ENCODE results near the gene CHST9. TPM values are rescaled to one million over a fixed set of nuclear protein-coding genes. Genes with fewer than 3 reads are reported as not detected.
"Not testable (repeated sequence)": the region's sequence is repeated elsewhere in the genome, so short reads cannot be mapped to it uniquely, and the experiment has no call there.

Gene CHST9
- total and polyA plus RNA-seq, 3 experiments from 2014 or later = not detected

- Histone ChIP-seq H3K4me3 (ENCODE audit: low read length) (no peak overlapping the region), H3K27ac (ENCODE audit: low read depth, low read length) (no peak overlapping the region)
Observed at GRCh38 chr18:26978812-26979341, 206.2 kb downstream of the CHST9 start.

GRCh38 chr18:26977781-26978180 lies 207.3 kb downstream of the CHST9 start:
- H3K36me3 ChIP-seq (ENCODE audit: insufficient read depth, low read length) = no peaks in the 10 kb centered on the region
- no peak overlapping the region for H3K4me3 Mint-ChIP-seq
- peaks cover 0 to 3% (median 2%) of the 10 kb centered on the region in 3 donors for H3K36me3 Mint-ChIP-seq
- ChIA-PET POLR2A (no interaction called here), CTCF (no interaction called here)
- DNase-seq = no peak
- H3K4me1 Mint-ChIP-seq = no peaks in the 10 kb centered on the region
- no peaks in the 10 kb centered on the region for H3K27me3 ChIP-seq (ENCODE audit: insufficient read depth, low read length, poor library complexity, severe bottlenecking)
- H3K9me3 ChIP-seq (ENCODE audit: low read length) = no peaks in the 10 kb centered on the region
- peaks cover 3 to 7% (median 4%) of the 10 kb centered on the region in 5 donors for H3K9me3 Mint-ChIP-seq
- no peak overlapping the region for H3K4me3 ChIP-seq (ENCODE audit: low read length)
- H3K27me3 Mint-ChIP-seq = no peaks in the 10 kb centered on the region
- no peaks in the 10 kb centered on the region for H3K4me1 ChIP-seq (ENCODE audit: insufficient read depth, low read length)
- no peak overlapping the region for H3K27ac Mint-ChIP-seq
- H3K27ac ChIP-seq (ENCODE audit: low read depth, low read length) = no peak overlapping the region

More at GRCh38 chr18:26978812-26979341, 206.2 kb downstream of the CHST9 start:
- no peak overlapping the region for H3K27ac Mint-ChIP-seq
- H3K27me3 Mint-ChIP-seq = no peaks in the 10 kb centered on the region
- POLR2A ChIA-PET = no interaction called here
- Histone ChIP-seq H3K36me3 (ENCODE audit: insufficient read depth, low read length) (no peaks in the 10 kb centered on the region), H3K4me1 (ENCODE audit: insufficient read depth, low read length) (no peaks in the 10 kb centered on the region), H3K9me3 (ENCODE audit: low read length) (no peaks in the 10 kb centered on the region), H3K27me3 (ENCODE audit: insufficient read depth, low read length, poor library complexity, severe bottlenecking) (no peaks in the 10 kb centered on the region)
- no peak for DNase-seq
- CTCF ChIA-PET = no interaction called here
- no peak overlapping the region for H3K4me3 Mint-ChIP-seq
- H3K9me3 Mint-ChIP-seq = peaks cover 0 to 4% (median under 1%) of the 10 kb centered on the region in 5 donors
- H3K4me1 Mint-ChIP-seq = no peaks in the 10 kb centered on the region
- H3K36me3 Mint-ChIP-seq = no peaks in the 10 kb centered on the region

GRCh38 chr18:26976206-26976605 lies 208.9 kb downstream of the CHST9 start:
- Mint-ChIP-seq H3K27ac (no peak overlapping the region), H3K4me3 (no peak overlapping the region), H3K27me3 (no peaks in the 10 kb centered on the region), H3K4me1 (no peaks in the 10 kb centered on the region), H3K36me3 (peaks cover 0 to 3% (median 2%) of the 10 kb centered on the region in 3 donors), H3K9me3 (peaks cover 4 to 9% (median 5%) of the 10 kb centered on the region in 5 donors)
- Histone ChIP-seq H3K9me3 (ENCODE audit: low read length) (no peaks in the 10 kb centered on the region), H3K27me3 (ENCODE audit: insufficient read depth, low read length, poor library complexity, severe bottlenecking) (no peaks in the 10 kb centered on the region), H3K4me3 (ENCODE audit: low read length) (no peak overlapping the region), H3K27ac (ENCODE audit: low read depth, low read length) (no peak overlapping the region), H3K36me3 (ENCODE audit: insufficient read depth, low read length) (no peaks in the 10 kb centered on the region), H3K4me1 (ENCODE audit: insufficient read depth, low read length) (no peaks in the 10 kb centered on the region)
- ChIA-PET CTCF (no interaction called here), POLR2A (no interaction called here)
- no peak for DNase-seq

DNA sequence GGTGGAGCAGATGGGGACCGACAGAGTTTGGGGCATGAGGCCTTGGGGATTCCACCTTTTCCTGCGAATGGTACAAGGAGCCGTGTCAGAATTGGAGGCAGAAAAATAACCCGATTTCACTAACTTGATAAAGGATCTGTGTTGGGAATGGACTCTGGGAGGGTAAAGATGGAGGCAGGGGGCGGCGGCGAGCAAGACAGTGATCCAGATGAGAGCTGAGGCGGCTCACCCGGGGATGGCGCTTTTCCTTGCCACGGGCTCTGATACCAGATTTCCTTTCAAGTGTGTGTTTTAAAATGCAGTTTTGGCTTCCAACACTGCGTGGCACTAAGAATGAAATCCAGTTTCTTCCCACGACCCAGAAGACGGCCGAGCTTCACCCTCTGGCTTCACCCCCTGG lies 212.6 kb downstream of the CHST9 start:
- H3K9me3 ChIP-seq (ENCODE audit: low read length); H3K27ac ChIP-seq (ENCODE audit: low read depth, low read length); H3K4me3 Mint-ChIP-seq; H3K4me1 ChIP-seq (ENCODE audit: insufficient read depth, low read length); H3K4me1 Mint-ChIP-seq; CTCF ChIA-PET; H3K27ac Mint-ChIP-seq; H3K27me3 ChIP-seq (ENCODE audit: insufficient read depth, low read length, poor library complexity, severe bottlenecking); H3K4me3 ChIP-seq (ENCODE audit: low read length); H3K36me3 Mint-ChIP-seq; H3K36me3 ChIP-seq (ENCODE audit: insufficient read depth, low read length); DNase-seq; H3K27me3 Mint-ChIP-seq; POLR2A ChIA-PET: not testable (repeated sequence)
- H3K9me3 Mint-ChIP-seq = peaks cover 8 to 12% (median 8%) of the 10 kb centered on the region in 5 donors

- no peaks in the 10 kb centered on the region for H3K4me1 Mint-ChIP-seq
- no peaks in the 10 kb centered on the region for H3K9me3 ChIP-seq (ENCODE audit: low read length)
- no peak overlapping the region for H3K4me3 ChIP-seq (ENCODE audit: low read length)
- H3K27ac ChIP-seq (ENCODE audit: low read depth, low read length) = no peak overlapping the region
- no peak overlapping the region for H3K27ac Mint-ChIP-seq
- H3K36me3 Mint-ChIP-seq = peaks cover 0 to 3% (median 2%) of the 10 kb centered on the region in 3 donors
- no peaks in the 10 kb centered on the region for H3K36me3 ChIP-seq (ENCODE audit: insufficient read depth, low read length)
- ChIA-PET CTCF (no interaction called here), POLR2A (no interaction called here)
- no peak overlapping the region for H3K4me3 Mint-ChIP-seq
- H3K9me3 Mint-ChIP-seq = peaks cover 8 to 13% (median 8%) of the 10 kb centered on the region in 5 donors
- H3K27me3 ChIP-seq (ENCODE audit: insufficient read depth, low read length, poor library complexity, severe bottlenecking) = no peaks in the 10 kb centered on the region
- H3K4me1 ChIP-seq (ENCODE audit: insufficient read depth, low read length) = no peaks in the 10 kb centered on the region
- peaks cover 0 to 1% of the 10 kb centered on the region in 2 donors for H3K27me3 Mint-ChIP-seq
- no peak for DNase-seq
Observed at GRCh38 chr18:26971409-26971808, 213.7 kb downstream of the CHST9 start.

DNA sequence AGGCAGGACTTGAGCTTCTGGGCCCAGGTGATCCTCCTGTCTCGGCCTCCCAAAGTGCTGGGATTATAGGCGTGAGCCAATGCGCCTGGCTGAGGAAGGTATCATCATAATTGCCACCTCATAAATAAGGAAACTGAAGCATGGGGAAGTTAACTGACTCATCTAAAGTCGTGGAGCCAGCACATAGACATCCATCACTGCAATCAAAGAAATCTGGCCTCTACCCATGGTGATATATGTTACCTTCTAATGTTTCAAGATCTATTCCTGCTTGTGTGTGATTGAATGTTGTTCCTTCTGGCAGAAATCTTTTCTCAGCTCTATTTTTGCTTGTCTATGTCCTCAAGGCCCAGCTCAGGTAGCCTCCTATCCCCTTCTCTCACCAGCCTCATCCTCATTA lies 214.5 kb downstream of the CHST9 start:
- Mint-ChIP-seq H3K36me3 (peaks cover 0 to 3% (median 2%) of the 10 kb centered on the region in 3 donors), H3K27ac (no peak overlapping the region), H3K27me3 (peaks cover 0 to 1% of the 10 kb centered on the region in 2 donors), H3K4me1 (no peaks in the 10 kb centered on the region), H3K4me3 (no peak overlapping the region), H3K9me3 (peaks cover 8 to 13% (median 8%) of the 10 kb centered on the region in 5 donors)
- Histone ChIP-seq H3K4me1 (ENCODE audit: insufficient read depth, low read length) (no peaks in the 10 kb centered on the region), H3K4me3 (ENCODE audit: low read length) (no peak overlapping the region), H3K27ac (ENCODE audit: low read depth, low read length) (no peak overlapping the region), H3K9me3 (ENCODE audit: low read length) (no peaks in the 10 kb centered on the region), H3K36me3 (ENCODE audit: insufficient read depth, low read length) (no peaks in the 10 kb centered on the region), H3K27me3 (ENCODE audit: insufficient read depth, low read length, poor library complexity, severe bottlenecking) (no peaks in the 10 kb centered on the region)
- ChIA-PET CTCF (no interaction called here), POLR2A (no interaction called here)
- DNase-seq = no peak

- no peaks in the 10 kb centered on the region for H3K27me3 ChIP-seq (ENCODE audit: insufficient read depth, low read length, poor library complexity, severe bottlenecking)
- H3K4me1 Mint-ChIP-seq = no peaks in the 10 kb centered on the region
- H3K27me3 Mint-ChIP-seq = peaks cover 0 to 3% of the 10 kb centered on the region in 2 donors
- H3K9me3 ChIP-seq (ENCODE audit: low read length) = no peaks in the 10 kb centered on the region
- H3K9me3 Mint-ChIP-seq = peaks cover 0 to 8% (median 2%) of the 10 kb centered on the region in 5 donors
- ChIA-PET POLR2A (no interaction called here), CTCF (no interaction called here)
- no peak for DNase-seq
- H3K4me3 ChIP-seq (ENCODE audit: low read length) = no peak overlapping the region
- H3K36me3 Mint-ChIP-seq = no peaks in the 10 kb centered on the region
- no peaks in the 10 kb centered on the region for H3K36me3 ChIP-seq (ENCODE audit: insufficient read depth, low read length)
- H3K27ac ChIP-seq (ENCODE audit: low read depth, low read length) = no peak overlapping the region
- H3K4me1 ChIP-seq (ENCODE audit: insufficient read depth, low read length) = no peaks in the 10 kb centered on the region
- H3K27ac Mint-ChIP-seq = no peak overlapping the region
- H3K4me3 Mint-ChIP-seq = no peak overlapping the region
Observed at GRCh38 chr18:26965206-26965605, 219.9 kb downstream of the CHST9 start.

DNA sequence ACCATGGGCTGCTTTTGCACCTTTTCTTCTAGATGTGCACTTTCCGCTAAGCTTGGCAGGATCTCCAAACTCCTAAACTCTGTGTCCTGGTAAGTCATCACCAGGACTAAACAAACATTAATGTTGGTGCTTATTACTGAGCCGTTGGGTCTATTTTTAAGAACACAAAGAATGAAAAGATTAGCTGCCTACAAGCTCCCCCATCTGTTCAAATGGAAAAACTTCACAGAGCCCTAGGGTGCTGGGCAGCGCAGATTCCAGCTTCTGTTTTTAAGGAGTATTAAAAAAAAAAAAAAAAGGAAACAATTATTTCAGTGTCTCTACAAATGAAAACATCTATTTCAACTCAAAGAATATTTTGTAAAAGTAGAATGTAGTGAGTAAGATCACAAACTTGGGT lies 221.8 kb downstream of the CHST9 start:
- Histone ChIP-seq H3K27ac (ENCODE audit: low read depth, low read length) (no peak overlapping the region), H3K9me3 (ENCODE audit: low read length) (no peaks in the 10 kb centered on the region), H3K27me3 (ENCODE audit: insufficient read depth, low read length, poor library complexity, severe bottlenecking) (no peaks in the 10 kb centered on the region), H3K36me3 (ENCODE audit: insufficient read depth, low read length) (no peaks in the 10 kb centered on the region), H3K4me1 (ENCODE audit: insufficient read depth, low read length) (no peaks in the 10 kb centered on the region), H3K4me3 (ENCODE audit: low read length) (no peak overlapping the region)
- no peaks in the 10 kb centered on the region for H3K4me1 Mint-ChIP-seq
- ChIA-PET CTCF (no interaction called here), POLR2A (no interaction called here)
- H3K27ac Mint-ChIP-seq = no peak overlapping the region
- H3K9me3 Mint-ChIP-seq = peaks cover 2 to 10% (median 3%) of the 10 kb centered on the region in 5 donors
- no peaks in the 10 kb centered on the region for H3K36me3 Mint-ChIP-seq
- H3K4me3 Mint-ChIP-seq = no peak overlapping the region
- DNase-seq = no peak
- H3K27me3 Mint-ChIP-seq = peaks cover 0 to 2% of the 10 kb centered on the region in 2 donors

DNA sequence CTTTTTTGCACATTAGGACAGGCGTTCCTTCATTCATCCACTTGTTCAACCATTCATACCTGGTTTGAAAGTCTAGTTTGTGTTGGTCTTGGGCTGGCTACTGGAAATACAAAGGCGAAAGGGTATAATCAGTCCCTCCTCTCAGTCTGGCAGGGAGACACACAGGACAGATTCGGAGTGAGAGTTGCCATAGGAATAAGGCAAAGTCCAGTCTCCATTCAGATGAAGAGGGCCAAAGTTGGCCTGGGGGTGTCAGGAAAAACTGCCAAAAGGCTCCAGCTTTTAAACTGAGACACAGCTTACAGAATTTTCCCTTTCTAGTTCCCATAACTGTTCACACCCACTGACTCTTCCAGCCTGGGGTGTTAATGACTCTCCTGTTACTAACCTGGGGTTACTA lies 223.3 kb downstream of the CHST9 start:
- Mint-ChIP-seq H3K4me3 (no peak overlapping the region), H3K36me3 (no peaks in the 10 kb centered on the region), H3K4me1 (no peaks in the 10 kb centered on the region), H3K9me3 (peaks cover 0 to 12% (median 3%) of the 10 kb centered on the region in 5 donors), H3K27me3 (peaks cover 0 to 2% of the 10 kb centered on the region in 2 donors), H3K27ac (no peak overlapping the region)
- POLR2A ChIA-PET = no interaction called here
- CTCF ChIA-PET = no interaction called here
- Histone ChIP-seq H3K36me3 (ENCODE audit: insufficient read depth, low read length) (no peaks in the 10 kb centered on the region), H3K27me3 (ENCODE audit: insufficient read depth, low read length, poor library complexity, severe bottlenecking) (no peaks in the 10 kb centered on the region), H3K4me1 (ENCODE audit: insufficient read depth, low read length) (no peaks in the 10 kb centered on the region), H3K9me3 (ENCODE audit: low read length) (no peaks in the 10 kb centered on the region), H3K27ac (ENCODE audit: low read depth, low read length) (no peak overlapping the region), H3K4me3 (ENCODE audit: low read length) (no peak overlapping the region)
- DNase-seq = no peak
